Progenitor cell of endocrine pancreas (in vitro differentiated cells): Measurements from ENCODE around the gene TOMM22. TPM values are rescaled to one million over a fixed set of nuclear protein-coding genes. Genes with fewer than 3 reads are reported as not detected.

Experiments
- DNase-seq: peaks from one replicate; pipeline ENCODE4 v3.0.0; 2021; ENCODE audit warnings: low spot score; ENCODE audit not compliant: unreplicated experiment
- H3K27ac Mint-ChIP-seq: 2 replicates; pipeline ENCODE4 v1.8.0; 2021; ENCODE audit warnings: mild to moderate bottlenecking, moderate library complexity, mixed read lengths
- H3K27me3 Mint-ChIP-seq: 2 replicates; pipeline ENCODE4 v1.8.0; 2021; ENCODE audit warnings: mixed read lengths
- H3K36me3 Mint-ChIP-seq: 2 replicates; pipeline ENCODE4 v1.8.0; 2022; ENCODE audit warnings: mixed read lengths; ENCODE audit not compliant: insufficient read depth
- H3K4me1 Mint-ChIP-seq: 2 replicates; pipeline ENCODE4 v1.8.0; 2021; ENCODE audit warnings: low read depth, mixed read lengths
- H3K4me3 Mint-ChIP-seq: 2 replicates; pipeline ENCODE4 v1.8.0; 2021; ENCODE audit warnings: low read depth, mild to moderate bottlenecking, moderate library complexity, mixed read lengths
- H3K9me3 Mint-ChIP-seq: 2 replicates; pipeline ENCODE4 v1.8.0; 2021; ENCODE audit warnings: low read depth, mixed read lengths
- total RNA-seq: library from RNA; stranded (reverse); gene quantifications from 2 replicates; pipeline ENCODE4 v1.2.1, GENCODE V29; 2021
- TF ChIP-seq, protein P1 (sequence below): fragments of 200-600 bp; sonication (generic); IDR thresholded peaks from one replicate; pipeline ENCODE4 v1.5.0; 2021; ENCODE audit warnings: antibody characterized with exemption, mild to moderate bottlenecking; ENCODE audit not compliant: unreplicated experiment

TOMM22 gene
- total RNA-seq, 1 donor from 2014 or later = 68.7 TPM

DNA sequence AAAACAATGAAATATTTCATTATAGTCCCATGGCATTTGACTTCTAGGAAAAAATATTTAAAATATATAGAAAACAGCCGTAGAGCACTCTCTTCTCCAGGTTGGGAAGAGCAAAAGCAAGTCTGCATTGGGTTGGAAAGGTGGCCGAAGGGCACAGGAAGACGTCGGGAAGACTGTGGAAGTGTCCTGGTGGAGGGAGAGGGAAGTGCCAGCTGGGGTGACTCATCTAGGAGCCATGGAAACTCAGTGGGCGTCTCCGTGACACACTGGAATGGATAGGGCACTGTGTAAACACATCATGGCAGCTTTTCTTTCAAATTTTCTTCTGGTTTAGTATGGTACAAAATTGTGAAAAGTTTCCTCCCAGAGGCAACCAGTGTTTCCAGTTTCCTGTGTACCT is 36.7 kb downstream of the TOMM22 start:
- H3K27me3 Mint-ChIP-seq = no peaks in the 10 kb centered on the region
- H3K4me3 Mint-ChIP-seq = no peak overlapping the region
- H3K4me1 Mint-ChIP-seq = peaks cover 2% of the 10 kb centered on the region
- TF ChIP-seq, protein P1, sequence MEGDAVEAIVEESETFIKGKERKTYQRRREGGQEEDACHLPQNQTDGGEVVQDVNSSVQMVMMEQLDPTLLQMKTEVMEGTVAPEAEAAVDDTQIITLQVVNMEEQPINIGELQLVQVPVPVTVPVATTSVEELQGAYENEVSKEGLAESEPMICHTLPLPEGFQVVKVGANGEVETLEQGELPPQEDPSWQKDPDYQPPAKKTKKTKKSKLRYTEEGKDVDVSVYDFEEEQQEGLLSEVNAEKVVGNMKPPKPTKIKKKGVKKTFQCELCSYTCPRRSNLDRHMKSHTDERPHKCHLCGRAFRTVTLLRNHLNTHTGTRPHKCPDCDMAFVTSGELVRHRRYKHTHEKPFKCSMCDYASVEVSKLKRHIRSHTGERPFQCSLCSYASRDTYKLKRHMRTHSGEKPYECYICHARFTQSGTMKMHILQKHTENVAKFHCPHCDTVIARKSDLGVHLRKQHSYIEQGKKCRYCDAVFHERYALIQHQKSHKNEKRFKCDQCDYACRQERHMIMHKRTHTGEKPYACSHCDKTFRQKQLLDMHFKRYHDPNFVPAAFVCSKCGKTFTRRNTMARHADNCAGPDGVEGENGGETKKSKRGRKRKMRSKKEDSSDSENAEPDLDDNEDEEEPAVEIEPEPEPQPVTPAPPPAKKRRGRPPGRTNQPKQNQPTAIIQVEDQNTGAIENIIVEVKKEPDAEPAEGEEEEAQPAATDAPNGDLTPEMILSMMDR = peak; percentile 50
- H3K36me3 Mint-ChIP-seq = peaks cover 15% of the 10 kb centered on the region
- no peaks in the 10 kb centered on the region for H3K9me3 Mint-ChIP-seq
- H3K27ac Mint-ChIP-seq = peak overlapping the region; percentile 51
- DNase-seq = no peak

DNA sequence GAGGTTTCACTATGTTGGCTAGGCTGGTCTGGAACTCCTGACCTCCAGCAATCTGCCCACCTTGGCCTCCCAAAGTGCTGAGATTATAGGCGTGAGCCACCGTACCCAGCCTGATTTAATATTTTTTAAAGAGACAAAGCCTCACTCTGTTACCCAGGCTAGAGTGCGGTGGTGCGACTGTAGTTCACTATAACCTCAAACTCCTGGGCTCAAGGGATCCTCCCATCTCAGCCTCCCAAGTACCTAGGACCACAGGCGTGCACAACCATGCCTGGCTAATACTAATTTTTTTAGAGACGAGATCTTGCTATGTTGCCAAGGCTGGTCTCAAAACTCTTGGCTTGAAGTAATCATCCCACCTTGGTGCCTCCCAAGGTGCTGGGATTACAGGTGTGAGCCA is 37.4 kb downstream of the TOMM22 start:
- TF ChIP-seq, protein P1 = no peak
- H3K4me1 Mint-ChIP-seq = peaks cover 2% of the 10 kb centered on the region
- H3K27ac Mint-ChIP-seq = no peak overlapping the region
- no peaks in the 10 kb centered on the region for H3K9me3 Mint-ChIP-seq
- H3K27me3 Mint-ChIP-seq = no peaks in the 10 kb centered on the region
- peaks cover 17% of the 10 kb centered on the region for H3K36me3 Mint-ChIP-seq
- DNase-seq = no peak
- no peak overlapping the region for H3K4me3 Mint-ChIP-seq

DNA sequence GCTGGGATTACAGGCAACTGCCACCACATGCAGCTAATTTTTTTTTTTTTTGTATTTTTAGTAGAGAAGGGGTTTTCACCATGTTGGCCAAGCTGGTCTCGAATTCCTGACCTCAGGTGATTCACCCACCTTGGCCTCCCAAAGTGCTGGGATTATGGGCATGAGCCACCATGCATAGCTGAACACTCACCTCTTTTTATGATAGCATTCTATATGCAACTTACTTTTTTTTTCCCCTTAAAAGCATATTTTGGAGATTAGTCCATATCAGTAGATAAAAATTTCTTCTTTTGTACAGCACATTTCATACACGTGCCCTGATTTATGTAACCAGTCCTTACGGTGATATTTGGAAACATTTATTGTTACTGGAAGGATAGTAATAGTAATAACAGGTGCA is 38.6 kb downstream of the TOMM22 start:
- TF ChIP-seq, protein P1 = no peak
- Mint-ChIP-seq H3K4me1 (peaks cover 2% of the 10 kb centered on the region), H3K9me3 (no peaks in the 10 kb centered on the region), H3K27me3 (no peaks in the 10 kb centered on the region), H3K4me3 (no peak overlapping the region), H3K36me3 (peaks cover 24% of the 10 kb centered on the region), H3K27ac (no peak overlapping the region)
- DNase-seq = no peak

DNA sequence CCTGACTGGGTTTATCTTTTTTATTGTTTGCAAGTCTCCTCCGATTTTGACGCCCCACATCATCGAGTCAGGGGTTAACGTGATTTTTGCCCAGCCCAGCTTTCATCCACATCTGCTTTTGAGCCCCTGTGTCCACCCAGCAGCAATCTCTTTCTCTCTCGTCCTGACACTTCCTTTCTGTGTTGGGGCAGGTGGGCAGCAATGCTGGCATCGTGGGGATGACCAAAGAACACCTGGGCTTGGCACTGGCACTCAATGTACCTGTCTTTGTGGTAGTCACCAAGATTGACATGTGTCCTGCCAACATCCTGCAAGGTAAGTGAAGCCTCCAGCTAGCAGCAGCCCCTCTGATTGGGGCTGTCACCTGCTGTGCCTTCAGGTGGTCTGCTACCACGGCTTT is 39.8 kb downstream of the TOMM22 start:
- no peak for DNase-seq
- Mint-ChIP-seq H3K9me3 (no peaks in the 10 kb centered on the region), H3K4me3 (no peak overlapping the region), H3K36me3 (peaks cover 25% of the 10 kb centered on the region), H3K27me3 (no peaks in the 10 kb centered on the region), H3K27ac (no peak overlapping the region), H3K4me1 (peaks cover 2% of the 10 kb centered on the region)
- TF ChIP-seq, protein P1 = no peak

DNA sequence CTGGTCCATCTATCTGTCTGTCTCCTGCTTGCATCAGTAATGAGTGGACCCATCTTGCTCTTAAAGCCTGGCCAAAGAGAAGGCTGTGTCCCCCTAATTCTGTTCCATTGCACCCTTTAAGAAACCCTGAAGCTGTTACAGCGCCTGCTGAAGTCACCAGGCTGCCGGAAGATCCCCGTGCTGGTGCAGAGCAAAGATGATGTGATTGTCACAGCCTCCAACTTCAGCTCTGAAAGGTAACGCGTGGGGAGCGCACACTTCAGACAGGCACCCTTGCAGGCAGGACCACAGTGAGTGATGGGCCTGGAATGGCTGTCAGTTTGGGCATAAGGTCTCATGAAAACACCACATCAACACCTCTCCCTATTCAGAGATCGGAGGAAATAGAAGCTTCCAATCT is 42.4 kb downstream of the TOMM22 start:
- no peak overlapping the region for H3K27ac Mint-ChIP-seq
- DNase-seq = no peak
- H3K4me1 Mint-ChIP-seq = no peaks in the 10 kb centered on the region
- peaks cover 23% of the 10 kb centered on the region for H3K36me3 Mint-ChIP-seq
- H3K9me3 Mint-ChIP-seq = no peaks in the 10 kb centered on the region
- no peak overlapping the region for H3K4me3 Mint-ChIP-seq
- TF ChIP-seq, protein P1 = no peak
- H3K27me3 Mint-ChIP-seq = no peaks in the 10 kb centered on the region
